HepG2 (cell line): Measurements from ENCODE around the gene TRIM23. TPM values are rescaled to one million over a fixed set of nuclear protein-coding genes. Genes with fewer than 3 reads are reported as not detected.

Source experiments
- ATF1 ChIP-seq: IDR thresholded peaks from 2 replicates; pipeline ENCODE4 v1.6.1; 2016; ENCODE audit warnings: mild to moderate bottlenecking, control low read depth
- FOXA3 ChIP-seq: IDR thresholded peaks from 2 replicates; pipeline ENCODE4 v1.6.1; 2016; ENCODE audit warnings: missing genetic modification reagents, missing compliant biosample characterization
- GATA4 ChIP-seq: sonication (generic); IDR thresholded peaks from 2 replicates; pipeline ENCODE4 v1.6.1; 2016; ENCODE audit warnings: antibody characterized with exemption, low read depth, borderline replicate concordance
- LCORL ChIP-seq, 2 experiments: fragments of 450-650 bp in 1 of 2; sonication (generic) in 1 of 2; formaldehyde crosslinking in 1 of 2; IDR thresholded peaks; 2 replicates each; pipeline versions ENCODE4 v1.5.0 to v1.6.1; 2017 to 2020; ENCODE audit warnings: antibody characterized with exemption in 1 of 2, missing genetic modification reagents in 1 of 2
- PHF5A ChIP-seq: IDR thresholded peaks from one replicate; pipeline ENCODE4 v1.6.1; 2018; ENCODE audit warnings: low read depth, missing genetic modification reagents; ENCODE audit not compliant: unreplicated experiment
- ZBTB40 ChIP-seq, 2 experiments: fragments of 450-650 bp in 1 of 2; sonication (generic) in 1 of 2; formaldehyde crosslinking in 1 of 2; IDR thresholded peaks; 2 replicates each; pipeline versions ENCODE4 v1.6.1 to v1.8.0; 2016 to 2022; ENCODE audit warnings: antibody characterized with exemption in 1 of 2, mild to moderate bottlenecking in 1 of 2, missing genetic modification reagents in 1 of 2
- ZHX1 ChIP-seq: sonication (generic); formaldehyde crosslinking; IDR thresholded peaks from 2 replicates; pipeline ENCODE4 v1.8.1; 2022; ENCODE audit warnings: low read depth, mild to moderate bottlenecking, missing genetic modification reagents
- ZNF484 ChIP-seq: sonication (generic); formaldehyde crosslinking; IDR thresholded peaks from 2 replicates; pipeline ENCODE4 v1.5.1; 2020; ENCODE audit warnings: mild to moderate bottlenecking, low read depth, missing genetic modification reagents, borderline replicate concordance
- ZNF609 ChIP-seq: sonication (generic); formaldehyde crosslinking; IDR thresholded peaks from 2 replicates; pipeline ENCODE4 v1.4.0; 2020; ENCODE audit warnings: mild to moderate bottlenecking, missing genetic modification reagents, borderline replicate concordance
- polyA plus RNA-seq, 8 experiments: library from polyadenylated mRNA; depleted of rRNA in 3 of 8; stranded (reverse) in 7 of 8; unstranded in 1 of 8; fragments of >200 nt; fragmentation: Illumina TruSeq in 4 of 8; extraction: Trizol in 4 of 8; gene quantifications; 2 replicates each; pipeline versions ENCODE4 v1.2.1 to v1.2.3, GENCODE V29; 2011 to 2016; ENCODE audit warnings: low read depth in 4 of 8, missing spikeins in 1 of 8, mixed read lengths in 1 of 8; ENCODE audit not compliant: insufficient read depth in 1 of 8
- total RNA-seq, 5 experiments: library from RNA; depleted of rRNA; stranded (reverse); fragments of >200 nt; fragmentation: Illumina TruSeq; extraction: Trizol; gene quantifications; 2 replicates each; pipeline ENCODE4 v1.2.3, GENCODE V29; 2016; ENCODE audit warnings: low read depth in 1 of 5

TRIM23 gene
- total and polyA plus RNA-seq, 2 of the 13 experiments (the other 11 are each of a cell fraction or from before 2014, with no cell fraction given): 4.6 to 11.4 TPM

- TF ChIP-seq ZHX1 (CRISPR knock-in tag): no peak
- no peak for TF ChIP-seq ZNF484
- no peak for TF ChIP-seq PHF5A (CRISPR knock-in tag)
- TF ChIP-seq ATF1: no peak
- TF ChIP-seq GATA4: no peak
- no peak for TF ChIP-seq ZBTB40 (IDR thresholded peaks at IDR 0.05)
- TF ChIP-seq ZBTB40 (CRISPR knock-in tag; IDR thresholded peaks at IDR 0.05): no peak
- TF ChIP-seq FOXA3: no peak
- no peak for TF ChIP-seq LCORL (IDR thresholded peaks at IDR 0.05)
- no peak for TF ChIP-seq LCORL (CRISPR knock-in tag; IDR thresholded peaks at IDR 0.05)
- no peak for TF ChIP-seq ZNF609 (CRISPR knock-in tag)
Observed at GRCh38 chr5:65555287-65555686, 68.8 kb downstream of the TRIM23 start (continued).
